ENCODE results near the gene TNP1.

TNP1 gene

GRCh38 chr2:216833061-216833460, 26.8 kb downstream of the TNP1 start:
- no peak for DNase-seq

GRCh38 chr2:216830346-216830745, 29.5 kb downstream of the TNP1 start:
- DNase-seq: no peak

- DNase-seq: no peak
These were observed 30.3 kb downstream of the TNP1 start for GRCh38 chr2:216829533-216829932.

- DNase-seq: no peak
These were observed 32.7 kb downstream of the TNP1 start for GRCh38 chr2:216827073-216827720.

- DNase-seq: no peak
These were observed 37.4 kb downstream of the TNP1 start for GRCh38 chr2:216822470-216822869.

GRCh38 chr2:216820709-216821108, 39.2 kb downstream of the TNP1 start:
- no peak for DNase-seq

GRCh38 chr2:216819766-216820165, 40.1 kb downstream of the TNP1 start:
- DNase-seq: no peak

- no peak for DNase-seq
These were observed 40.8 kb downstream of the TNP1 start for GRCh38 chr2:216819055-216819454.

GRCh38 chr2:216810399-216811160, 49.3 kb downstream of the TNP1 start:
- no peak for DNase-seq
